ENCODE measurements around the gene KCNQ1. TPM values are rescaled to one million over a fixed set of nuclear protein-coding genes. Genes with fewer than 3 reads are reported as not detected.

The KCNQ1 gene
- total RNA-seq, 1 donor from 2014 or later = 96.4 TPM

DNA sequence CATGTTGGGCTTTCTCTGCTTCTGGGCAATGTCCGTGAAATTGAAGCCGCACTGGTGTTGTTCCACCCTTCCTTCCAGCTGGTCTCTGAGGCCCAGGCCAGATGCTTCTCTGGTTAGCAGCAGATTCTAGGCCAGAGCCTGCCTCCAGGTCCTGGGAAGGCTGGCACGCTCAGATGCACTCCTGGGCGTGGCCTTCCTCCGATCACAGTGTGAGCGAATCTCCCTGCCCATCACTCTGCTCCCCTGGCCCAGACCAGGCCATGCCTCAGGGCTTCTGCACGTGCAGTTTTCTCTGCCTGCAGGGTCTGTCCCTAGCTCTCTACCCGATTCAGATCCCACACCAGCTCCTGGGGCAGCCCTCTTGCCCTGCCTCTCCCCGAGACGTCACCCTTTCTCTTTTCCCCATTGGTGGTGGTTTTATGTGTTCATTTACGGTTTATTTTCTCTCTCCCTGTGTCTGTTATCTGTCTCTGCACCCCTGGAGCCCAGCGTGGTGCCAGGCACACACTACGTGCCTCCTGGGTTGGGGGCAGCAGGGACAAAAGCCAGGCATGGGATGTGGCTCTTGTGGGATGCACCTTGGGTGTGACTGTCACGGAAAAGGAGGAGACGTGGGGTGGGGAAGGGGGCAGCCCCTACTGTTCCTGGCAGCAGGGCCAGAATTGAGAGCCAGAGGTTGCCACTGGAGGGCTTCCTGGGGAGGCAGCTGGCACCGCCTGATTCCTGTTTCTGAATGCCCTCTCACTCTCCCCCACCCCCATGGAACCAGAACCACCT, 66.0 kb downstream of the KCNQ1 start:
- peak; percentile 9 for DNase-seq (ENCODE audit: low spot score)

DNA sequence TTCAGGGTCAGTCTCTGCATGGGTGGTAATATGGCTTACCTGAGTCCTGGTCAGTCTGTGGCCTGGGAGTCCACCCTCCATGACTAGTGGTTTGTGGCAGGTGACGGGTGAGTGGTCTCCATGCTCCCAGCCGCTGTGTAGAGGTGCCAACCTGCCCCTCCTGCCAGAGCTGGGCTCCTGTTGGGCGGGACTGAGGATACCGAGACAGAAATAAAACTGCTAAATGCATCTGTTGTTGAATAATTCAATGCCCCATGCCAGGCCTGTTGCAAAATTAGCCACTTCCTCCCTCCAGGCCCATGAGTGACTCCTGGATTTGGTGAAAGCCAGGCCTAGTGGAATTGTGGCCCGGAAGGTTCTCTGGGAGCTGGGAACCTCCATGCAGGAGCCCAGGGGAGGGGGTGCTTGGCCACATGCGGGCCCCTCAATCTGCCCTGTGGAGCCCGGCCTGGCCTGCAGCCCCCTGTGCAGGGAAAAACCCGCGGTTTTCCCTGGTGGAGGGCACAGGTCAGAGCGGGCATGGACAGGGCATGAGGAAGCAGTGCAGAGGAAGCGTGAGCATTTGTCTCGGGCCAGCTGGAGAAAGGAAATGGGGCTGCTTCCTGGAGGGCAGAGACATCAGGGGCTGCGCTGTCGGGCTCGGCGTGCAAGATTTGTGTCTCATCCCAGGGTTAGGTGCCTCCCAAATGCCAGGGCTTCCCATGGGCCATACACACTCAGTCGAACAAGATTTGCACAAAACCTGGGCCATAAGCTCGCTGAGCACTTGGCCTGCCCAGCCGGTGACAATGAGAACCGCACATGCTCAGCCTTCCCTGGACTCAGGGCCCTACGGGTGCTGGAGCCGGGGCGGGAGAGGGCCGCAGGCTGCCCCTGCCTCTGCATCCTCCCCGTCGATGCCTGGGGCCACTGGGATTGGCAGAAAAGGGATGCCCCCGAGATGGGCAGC, 66.9 kb downstream of the KCNQ1 start:
- DNase-seq (ENCODE audit: low spot score) = peak; percentile 10

DNA sequence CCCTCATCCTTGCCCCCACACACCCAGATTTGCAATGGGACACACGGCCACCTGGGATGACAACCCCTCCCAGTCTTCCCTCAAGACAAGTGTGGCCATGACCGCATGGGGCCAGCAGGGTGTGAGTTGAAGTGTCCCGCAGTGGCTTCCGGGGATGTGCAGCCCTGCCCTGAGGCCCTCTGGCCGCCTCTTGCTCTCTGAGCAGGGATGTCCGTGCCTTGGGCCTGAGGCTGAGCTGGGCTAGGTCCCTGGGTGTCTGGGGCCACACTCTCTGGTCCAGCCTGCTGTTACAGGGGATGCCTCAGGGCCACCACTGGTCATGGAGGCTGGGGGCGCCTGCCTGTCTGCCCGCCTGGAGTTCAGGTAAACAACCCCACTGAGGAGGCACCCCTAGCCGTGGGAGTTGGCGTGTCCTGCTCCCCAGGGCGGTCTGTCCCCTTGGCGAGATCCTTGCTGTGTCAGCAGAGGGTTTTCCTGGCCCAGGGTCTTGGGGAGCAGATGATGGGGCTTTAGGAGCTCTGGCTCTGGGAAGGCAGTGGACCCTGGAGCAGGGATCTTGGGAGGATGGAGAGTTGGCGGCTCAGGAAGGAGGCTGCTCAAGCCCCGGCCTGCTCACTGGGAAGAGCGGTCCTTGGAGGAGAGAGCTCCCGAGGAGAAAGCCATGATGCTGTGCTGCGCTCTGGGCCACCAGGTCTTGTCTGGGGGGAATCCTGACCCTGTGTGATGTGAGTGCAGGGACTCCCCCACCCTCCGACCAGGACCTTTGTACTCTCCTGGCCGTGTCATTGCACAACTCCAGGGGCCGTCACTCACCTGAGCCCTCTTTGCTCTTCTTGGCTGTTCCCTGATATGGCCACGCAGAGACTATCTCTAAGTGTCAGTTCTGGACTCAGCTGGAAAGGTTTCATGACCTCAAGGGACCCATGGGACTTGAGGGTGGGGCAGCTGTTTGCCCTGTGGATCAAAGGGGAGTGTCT, 67.9 kb downstream of the KCNQ1 start:
- DNase-seq (ENCODE audit: low spot score) = peak; percentile 9

DNA sequence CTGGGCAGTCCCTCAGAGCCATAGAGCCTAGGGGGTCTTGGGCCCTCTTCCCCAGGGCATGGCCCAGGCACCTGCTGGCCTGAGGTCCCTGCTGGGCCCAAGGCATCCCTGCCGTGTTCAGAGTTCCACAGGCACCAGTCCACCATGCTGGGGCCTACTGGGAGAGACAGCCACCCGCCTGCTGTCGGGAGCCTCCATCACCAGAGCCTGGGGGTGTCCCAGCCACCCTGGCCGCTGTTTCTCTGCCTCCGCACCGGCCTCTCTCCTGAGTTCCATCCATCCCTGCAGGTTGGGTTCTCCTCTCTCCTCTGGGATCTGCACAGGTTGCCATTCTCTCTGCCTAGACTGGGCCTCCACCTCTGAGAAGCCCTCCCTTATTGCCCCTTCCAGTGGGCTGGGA, 68.6 kb downstream of the KCNQ1 start:
- DNase-seq (ENCODE audit: low spot score) = peak; percentile 8

DNA sequence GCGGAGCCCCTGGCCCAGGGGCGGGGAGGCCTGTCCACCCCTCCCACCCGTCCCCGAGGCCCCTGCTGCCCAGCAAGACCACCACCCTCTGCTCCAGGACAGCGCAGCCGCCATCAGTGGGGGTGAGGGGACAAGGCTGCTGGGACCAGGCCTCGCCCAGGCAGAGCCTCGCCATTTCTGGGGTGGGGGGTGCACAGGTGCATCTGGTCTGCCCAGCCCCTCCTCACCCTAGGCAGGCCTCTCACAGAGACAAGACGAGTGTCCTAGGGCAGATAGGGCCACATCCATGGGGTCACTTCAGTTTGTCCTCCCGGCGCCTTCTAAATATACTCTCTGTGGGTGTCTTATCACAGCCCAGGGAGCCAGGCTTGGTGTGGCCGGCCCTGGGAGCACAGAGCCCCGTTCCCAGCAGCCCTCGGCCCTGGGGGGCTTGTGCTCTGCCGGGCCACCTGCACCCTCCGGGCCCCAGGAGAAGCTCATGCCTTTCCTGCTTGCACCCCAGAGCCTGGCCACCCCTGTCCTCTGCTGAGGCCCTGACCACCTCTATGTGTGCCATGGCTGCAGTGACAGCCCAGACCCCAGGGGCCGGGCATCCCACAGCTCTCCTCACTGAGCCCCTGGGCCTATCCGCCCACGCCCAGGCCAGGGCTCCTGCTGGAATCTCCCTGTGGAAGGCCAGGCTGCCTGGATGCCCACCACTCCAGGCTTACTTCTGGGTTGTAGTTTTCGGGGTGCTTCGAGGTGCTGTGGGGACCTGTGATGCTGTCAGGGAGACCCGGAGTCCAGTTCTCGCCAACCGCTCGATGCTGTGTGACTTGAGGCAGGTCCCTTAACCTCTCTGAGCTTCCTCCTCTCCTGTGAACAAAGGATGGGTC, 70.8 kb downstream of the KCNQ1 start:
- peak; percentile 4 for DNase-seq (ENCODE audit: low spot score)

DNA sequence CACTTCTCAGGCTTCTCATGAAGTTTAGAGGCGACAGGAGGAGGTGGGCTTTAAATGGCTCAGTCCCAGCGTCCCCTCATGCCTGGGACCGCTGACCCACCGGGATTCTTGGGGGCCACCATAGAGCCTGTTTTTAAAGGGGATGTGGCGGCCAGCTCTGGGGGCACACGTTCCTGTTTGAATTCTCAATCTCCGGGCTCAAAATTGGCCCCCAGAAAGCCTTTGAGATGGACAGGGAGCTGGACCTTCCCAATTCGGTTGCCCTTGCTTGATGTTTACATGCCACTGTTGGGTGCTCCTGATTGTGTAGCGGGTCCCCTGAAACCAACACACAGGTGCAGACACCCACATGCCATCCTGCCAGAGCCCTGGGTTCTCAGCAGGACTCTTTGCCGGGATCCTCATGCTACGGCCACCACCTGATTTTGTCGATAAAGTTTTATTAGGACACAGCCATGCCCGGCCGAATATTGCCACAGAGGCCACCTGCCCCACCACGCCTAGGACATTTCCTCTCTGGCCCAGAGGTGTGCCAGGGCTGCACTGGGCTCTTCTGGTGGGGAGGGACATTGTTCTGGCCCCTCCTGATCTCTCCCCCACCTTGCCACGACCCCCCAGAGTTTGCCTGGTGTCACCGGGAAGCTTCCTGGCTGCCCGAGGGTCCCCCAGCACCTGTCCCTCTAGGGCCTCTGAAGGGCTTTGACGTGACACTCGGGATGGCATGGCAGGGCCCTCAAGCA, 71.6 kb downstream of the KCNQ1 start:
- DNase-seq (ENCODE audit: low spot score) = peak; percentile 8

DNA sequence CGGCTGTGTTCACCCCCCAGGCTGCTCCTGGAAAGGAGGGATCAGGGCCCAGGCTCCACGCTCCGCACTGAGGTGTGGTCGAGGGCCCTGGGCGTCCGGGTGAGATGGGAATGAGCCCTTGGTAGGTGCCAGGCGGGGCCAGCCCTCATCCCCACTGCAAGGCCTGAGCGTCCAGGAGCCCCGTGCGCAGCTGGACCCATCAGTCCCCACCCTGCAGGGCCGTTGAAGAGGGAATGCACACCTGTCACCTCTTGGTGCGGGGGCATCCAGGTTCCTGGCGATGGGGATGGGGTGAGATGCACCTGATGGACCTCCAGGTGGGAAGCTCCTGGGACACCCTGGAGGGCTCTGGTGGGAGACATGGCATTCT, 72.2 kb downstream of the KCNQ1 start:
- DNase-seq (ENCODE audit: low spot score) = peak; percentile 5

DNA sequence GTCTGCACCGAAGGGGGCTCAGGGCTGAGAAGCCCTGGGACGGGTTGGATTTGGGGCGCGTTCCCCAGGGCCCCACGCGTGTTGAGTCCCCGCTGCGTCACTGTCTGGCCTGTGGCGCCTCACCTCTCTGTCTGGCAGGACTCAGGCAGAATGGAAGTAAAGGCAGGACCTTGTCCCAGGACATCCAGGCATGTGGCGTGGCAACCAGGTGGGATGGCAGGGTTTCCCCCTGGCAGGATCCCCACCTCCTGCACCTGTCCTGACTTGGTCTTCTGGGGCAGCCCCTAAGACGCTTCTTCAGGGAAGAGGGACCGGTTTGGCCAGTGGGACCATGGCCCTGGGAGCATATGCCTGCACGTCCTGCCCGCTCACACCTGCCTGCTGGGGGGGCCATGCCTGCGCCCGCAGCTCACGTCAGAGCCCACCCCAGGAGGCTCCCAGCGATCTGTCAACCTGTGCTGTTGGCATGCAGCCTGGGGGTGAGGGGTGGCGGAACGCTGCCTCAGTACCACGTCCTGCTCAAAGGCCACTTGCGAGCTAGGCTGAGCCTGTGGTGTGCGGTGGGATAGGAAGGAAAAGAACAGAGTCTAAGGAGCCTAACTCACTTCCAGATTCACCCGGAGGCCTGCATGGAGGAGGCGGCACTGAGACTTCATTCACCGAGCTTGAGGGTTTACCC, 72.7 kb downstream of the KCNQ1 start:
- DNase-seq (ENCODE audit: low spot score) = peak; percentile 9

DNA sequence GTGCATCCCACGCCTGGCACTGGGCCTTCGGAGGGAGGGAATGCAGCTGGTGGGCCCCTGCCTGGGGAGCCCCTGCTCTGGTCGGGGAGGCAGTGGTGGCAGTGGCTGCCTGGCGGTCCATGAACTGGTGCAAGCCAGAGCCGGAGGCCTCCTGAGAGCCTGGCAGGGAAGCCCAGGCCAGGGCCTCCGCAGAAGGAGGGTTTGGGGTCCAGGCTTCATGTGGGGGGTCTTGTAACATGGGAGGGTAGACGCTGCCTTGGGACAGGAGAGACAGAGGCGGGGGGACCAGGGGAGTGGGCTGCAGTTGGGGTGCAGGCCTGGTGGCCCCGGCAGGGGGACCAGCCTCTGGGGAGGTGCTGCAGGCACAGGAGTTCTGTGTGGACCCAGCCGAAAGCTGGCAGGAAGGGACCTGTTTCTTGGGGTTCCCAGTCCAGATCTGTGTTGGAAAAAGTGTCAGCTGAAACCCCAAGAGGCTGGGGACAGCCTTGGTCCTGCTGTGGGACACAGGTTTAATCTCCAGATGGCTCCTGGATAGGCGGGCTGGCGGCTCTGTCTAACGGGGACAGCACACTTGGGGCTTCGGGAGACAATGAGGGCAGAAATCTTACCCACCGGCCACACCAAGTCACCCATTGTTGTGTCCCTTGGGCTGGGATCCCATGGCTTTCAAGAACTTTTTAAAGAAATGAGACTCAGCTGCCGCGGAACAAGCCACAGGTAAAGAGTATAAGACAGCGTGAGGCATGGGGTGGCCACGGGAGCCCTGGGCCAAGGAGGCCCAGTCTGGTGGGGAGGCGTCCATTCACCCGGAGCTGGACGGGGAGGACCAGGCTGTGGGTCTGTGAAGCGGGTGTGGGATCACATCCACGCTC, 73.5 kb downstream of the KCNQ1 start:
- peak; percentile 7 for DNase-seq (ENCODE audit: low spot score)

DNA sequence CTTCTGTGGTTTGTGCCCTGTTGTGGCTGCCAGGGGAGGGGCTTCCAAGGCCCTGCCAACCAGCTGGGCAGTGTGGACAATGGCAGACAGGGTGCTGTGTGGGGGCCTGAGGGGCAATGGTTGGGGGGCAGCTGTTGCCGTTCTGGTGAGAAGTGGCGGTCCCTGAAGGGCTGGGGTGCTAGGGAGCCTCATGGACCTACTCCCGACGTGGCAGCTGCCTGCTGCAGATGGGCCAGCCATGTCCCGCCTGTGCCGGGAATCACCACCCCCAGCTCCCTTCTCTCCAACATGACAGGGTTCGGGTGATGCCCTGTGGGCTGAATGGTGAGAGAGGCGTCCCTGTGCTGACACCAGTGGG, 74.2 kb downstream of the KCNQ1 start:
- DNase-seq (ENCODE audit: low spot score) = peak; percentile 3

DNA sequence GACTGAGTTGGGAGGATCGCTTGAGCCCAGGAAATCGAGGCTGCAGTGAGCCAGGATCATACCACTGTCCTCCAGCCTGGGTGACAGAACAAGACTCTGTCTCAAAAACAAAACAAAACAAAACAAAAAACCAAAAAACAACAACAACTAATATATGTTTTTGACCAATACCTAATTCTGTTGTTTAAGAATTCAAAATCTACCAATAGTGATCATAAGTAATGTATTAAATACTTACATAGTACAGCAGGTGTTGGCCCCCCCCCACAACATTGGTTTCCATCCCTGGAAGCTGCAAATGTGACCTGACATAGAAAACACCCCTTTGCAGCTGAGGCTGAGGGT, 74.7 kb downstream of the KCNQ1 start:
- DNase-seq (ENCODE audit: low spot score) = no peak

DNA sequence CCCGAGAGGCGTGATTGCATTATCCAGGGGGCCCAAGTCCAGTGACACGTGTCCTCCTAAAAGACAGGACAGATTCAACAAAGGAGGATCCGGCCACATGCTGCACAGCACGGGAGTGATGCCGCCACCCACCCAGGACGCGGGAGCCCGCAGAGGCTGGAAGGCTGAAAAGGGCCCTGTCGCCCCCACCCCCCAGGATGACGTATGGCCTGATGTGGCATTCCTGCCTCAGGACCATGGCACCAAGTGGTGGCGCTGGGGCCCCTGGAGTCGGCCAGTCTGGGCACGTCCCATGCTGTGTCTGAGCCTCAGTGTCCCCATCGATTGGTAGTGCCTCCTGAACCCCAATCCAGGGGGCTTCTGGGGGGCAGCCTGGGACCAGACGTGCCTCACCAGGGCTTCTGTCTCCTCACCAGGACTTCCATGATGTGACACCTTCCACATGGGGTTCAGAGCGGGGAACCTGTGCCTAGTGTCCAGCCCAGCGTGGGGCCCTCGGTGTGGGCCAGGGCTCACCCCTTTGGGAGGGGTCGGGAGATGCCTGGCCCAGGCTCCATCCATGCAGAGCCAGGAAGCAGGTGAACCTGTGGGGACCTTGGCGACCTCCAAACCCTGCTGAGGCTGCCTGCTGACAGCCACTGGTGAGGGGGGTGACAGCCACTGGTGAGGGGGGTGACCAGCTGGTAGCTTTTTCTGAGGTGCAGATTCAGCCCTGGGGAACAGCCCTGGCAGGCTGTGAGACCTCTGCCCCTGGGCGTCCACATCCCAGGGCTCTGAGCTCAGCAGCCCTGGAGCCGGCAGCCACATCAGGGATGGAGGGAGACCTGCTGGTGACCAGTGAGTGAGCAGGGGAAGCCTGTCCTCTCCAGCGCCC, 75.3 kb downstream of the KCNQ1 start:
- DNase-seq (ENCODE audit: low spot score) = peak; percentile 9

DNA sequence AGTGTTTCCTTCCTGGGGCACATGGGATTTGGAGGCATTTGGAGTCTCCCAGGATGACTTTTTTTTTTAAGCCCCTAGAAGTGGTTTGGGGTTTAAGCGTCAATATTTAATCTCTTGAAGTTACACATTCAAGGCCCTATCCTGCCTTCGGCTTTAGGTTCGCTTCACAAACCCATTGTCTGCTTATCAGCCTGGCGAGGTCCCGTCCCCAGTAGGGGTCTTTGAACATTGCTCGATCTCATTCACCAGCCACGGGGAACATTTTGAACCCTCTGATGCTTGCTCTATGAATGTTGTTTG, 75.9 kb downstream of the KCNQ1 start:
- no peak for DNase-seq (ENCODE audit: low spot score)

DNA sequence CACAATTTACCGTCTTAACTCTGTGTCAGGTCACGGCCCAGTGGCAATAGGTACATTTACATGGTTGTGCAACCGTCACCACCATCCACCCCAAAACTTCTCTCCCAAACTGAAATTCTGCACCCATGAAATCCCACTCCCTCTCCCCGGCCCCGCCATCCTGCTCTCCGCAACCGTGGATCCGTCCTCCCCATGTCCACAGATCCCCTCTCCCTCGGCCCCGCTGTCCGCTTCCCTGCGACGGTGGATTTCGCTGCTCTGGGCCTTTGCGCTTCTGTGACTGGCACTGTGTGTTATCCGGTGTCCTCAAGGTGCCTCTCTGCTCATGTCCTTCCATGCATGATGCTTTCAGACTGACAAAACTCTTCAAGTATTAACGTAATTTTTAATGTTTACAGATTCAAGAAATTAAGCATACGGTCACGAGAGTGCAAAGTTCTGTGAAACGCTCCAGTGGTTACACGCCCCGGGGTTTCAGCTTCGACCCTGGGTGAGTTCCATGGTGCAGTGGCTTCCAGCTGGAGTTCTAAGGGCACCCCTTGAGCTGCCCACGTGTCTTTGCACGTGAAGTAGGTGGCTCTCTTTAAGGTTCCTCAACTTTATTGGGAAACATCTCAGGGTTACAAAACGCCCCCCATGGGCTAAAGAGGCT, 76.4 kb downstream of the KCNQ1 start:
- DNase-seq (ENCODE audit: low spot score) = peak; percentile 6

DNA sequence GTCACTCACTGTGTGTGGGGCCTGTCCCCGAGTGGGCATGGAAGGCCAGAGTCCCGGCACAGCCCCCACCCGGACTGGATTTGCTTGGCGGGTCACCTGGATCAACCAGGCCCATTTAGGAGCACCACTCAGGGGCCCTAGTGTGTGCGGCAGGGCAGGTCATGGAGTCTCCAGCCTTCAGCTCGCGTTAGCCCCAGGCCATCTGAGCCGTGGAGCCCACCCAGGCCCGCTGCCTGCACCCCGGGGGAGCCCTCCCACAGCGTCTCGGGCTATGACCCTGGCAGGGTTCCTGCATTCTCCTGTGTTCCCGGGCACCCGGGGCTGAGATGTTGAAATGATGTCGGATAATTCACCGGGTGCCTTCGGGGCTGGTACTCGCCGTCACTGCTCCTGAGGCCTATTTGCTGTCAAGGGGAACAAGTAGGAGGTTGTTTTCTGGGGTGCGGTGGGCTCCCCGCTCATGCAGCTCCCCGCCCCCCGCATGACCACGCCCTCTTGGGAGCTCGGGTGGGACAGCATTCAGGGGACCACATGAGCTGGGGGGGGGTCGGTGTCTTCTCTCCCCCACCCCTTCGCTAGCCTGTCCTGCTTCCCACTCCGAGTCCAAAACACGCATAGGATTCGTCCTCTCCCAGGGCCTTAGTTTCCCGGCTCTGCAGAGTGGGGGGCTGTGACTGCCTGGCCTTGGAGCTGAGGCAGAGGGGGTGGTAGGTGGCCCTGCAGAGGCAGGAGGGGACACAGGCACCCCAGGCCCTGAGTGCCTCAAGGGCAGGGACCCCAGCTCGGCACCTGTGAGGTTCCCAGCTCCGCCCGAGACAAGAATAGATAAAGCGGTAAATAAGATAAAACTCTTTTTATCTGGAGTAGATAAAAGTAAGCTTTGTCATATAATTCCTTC, 77.2 kb downstream of the KCNQ1 start:
- peak; percentile 9 for DNase-seq (ENCODE audit: low spot score)

DNA sequence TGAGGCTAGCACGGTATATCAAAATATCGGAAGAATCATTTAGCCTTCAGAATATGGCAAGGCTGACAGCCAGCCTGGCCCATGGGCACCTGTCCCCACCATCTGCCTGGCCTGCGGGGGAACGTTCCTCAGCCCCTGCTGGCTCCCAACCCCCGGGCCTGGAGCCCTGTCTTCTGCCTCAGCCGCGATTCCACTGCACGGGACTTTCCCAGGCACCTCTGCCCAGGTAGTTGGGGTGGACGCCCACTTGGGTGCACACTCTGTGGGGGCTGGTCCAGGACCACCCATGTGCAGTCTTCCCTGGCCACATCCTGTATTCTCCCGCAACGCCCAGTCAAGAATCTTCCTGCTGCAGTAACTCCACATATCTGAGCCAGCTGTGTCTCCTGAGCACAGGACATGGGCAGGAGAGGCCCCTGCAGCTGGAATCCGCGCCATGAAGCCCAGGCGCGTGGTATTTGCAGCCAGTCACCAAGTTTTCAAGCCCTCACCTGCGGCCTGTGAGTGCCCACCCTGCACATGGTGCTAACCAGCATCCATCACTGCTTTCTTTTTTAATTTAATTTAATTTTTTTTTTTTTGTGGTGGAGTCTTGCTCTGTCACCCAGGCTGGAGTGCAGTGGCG, 77.9 kb downstream of the KCNQ1 start:
- DNase-seq (ENCODE audit: low spot score) = peak; percentile 6

Measured in mucosa of gallbladder (tissue), 1 donor.